NCI-H526 treated with DMSO at 0.1 percent for 48 hours (cell line): ENCODE data around the gene MTA1.

Source experiments
- DNase-seq: peaks from one replicate; lab custom pipeline; 2025; lab: John Stamatoyannopoulos, UW

MTA1 gene

DNA sequence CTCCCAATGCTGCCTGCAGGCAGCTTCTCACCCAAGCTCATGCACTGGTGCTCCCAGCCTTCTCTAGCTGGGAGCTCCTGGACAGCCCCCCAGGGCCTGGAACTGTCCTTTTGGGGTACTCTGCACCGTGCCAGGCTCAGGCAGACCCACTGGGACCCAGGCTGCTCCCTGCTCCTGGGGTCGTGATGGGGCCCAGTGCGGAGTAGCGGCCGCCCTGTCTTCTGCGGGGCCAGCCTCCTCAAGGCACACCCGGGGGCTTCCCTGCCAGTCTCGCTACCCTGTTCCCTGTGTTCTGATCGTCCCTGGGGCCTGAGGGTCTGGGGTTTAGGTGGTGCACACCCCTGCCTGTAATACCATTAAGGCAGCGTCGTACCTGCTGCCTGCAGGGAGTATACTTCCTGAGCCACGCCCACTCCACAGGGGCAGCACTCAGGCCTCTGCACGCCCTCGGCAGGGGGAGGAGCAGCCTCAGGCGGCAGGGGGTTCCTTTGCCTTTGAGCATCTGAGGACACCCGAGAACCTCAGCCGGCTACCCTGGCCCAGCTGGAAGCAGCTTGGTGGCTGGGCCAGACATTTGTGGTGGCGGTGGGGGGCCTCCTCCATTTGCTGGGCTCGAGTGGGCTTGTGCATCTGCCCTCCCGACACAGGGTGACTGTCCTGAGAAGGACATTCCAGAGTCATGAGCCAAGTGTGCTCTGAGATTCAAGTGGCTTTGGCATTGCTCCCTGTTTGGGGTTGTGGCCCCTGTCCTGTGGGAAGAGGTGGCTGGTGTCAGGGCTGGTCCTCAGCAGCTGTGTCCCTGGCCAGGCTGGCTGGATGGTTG is 45.8 kb downstream of the MTA1 start:
- no peak for DNase-seq

DNA sequence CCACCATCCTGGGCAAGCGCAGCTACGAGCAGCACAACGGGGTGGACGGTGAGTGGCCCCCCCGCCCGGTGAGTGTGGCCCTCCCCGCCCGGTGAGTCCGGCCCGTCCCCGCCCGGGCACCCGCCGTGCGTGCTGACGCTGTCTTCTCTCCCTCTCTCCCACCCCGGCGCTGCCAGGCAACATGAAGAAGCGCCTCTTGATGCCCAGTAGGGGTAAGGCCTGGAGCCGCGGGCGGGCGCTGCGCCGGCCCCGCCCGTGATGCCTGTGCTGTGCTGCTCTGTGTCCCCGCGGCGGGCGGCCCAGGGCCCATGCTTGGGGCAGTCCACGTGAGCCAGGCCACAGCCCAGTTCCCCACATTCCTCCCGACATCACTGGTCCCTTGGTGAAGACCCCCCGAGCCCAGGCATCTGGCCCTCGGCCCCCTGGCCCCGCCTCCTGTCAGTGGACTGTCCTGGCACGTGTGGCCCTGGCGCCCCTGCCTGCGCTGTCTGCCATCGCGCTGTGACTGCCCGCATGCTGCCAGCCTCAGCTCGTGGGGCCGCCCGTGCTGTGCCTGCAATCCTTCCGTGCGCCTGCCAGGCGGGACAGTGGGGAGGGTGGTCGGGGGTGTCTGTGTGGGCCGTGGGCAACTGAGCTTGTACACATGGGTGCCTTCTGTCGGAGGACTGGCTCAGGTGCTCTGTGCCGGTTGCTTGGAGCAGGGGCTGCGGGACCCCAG is 47.1 kb downstream of the MTA1 start:
- no peak for DNase-seq

DNA sequence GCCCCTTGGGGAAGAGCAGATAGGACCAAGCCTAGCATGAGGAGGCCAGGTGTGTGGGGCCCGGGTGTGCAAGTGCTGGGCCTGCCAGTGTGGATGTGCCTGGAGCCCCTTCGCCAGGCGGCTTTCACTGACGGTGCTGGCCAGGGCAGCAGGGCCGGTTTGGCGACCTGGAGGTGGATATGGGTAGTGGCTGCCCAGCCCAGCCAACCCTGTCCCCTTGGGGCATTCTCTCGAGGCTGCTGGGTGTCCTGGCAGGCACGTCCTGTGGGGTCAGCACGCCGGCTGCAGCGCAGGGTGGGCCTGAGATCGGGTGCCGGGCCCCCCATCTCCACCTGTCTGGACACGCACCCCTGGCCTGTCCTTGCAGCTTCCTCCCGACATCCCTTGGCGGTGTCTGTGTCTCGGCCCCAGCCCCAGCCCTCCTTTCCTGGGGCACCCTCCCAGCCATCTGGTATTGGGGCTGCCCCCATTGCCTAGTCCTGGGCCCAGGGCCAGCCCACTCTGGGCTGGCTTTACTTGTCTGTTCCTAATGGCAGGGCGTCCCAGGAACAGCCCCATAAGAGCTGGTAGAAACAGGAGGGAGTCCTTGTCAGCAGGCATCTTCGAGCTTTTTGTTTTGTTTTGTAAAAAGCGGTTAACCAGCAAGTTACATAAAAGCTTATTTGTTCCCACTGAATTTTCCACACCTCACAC is 47.8 kb downstream of the MTA1 start:
- no peak for DNase-seq

DNA sequence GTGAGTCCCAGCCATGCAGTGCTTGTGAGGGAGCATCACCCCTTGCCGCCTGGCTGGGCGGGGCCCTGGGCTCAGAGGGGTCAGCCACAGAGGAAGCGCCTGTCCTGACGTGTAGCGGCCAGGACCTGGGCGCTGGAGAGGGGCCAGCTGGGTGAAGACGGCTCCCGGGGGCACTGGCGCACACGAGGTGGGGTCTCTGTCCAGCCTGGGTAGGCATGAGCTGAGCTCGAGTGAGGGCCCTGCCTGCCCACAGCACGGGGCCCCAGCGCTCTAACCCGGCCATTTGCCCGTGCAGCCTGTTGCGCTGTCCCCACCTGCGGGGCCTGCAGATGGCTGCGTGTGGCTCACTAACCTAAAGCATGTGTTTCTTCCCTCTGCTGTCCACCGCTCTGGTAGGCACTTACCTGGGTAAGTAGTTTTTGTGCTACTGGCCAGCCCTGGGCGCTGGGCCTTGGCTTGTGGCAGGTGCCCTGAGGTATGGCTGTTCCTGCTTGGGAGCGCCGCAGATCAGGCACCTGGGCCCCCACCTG is 48.4 kb downstream of the MTA1 start:
- DNase-seq, result no peak

DNA sequence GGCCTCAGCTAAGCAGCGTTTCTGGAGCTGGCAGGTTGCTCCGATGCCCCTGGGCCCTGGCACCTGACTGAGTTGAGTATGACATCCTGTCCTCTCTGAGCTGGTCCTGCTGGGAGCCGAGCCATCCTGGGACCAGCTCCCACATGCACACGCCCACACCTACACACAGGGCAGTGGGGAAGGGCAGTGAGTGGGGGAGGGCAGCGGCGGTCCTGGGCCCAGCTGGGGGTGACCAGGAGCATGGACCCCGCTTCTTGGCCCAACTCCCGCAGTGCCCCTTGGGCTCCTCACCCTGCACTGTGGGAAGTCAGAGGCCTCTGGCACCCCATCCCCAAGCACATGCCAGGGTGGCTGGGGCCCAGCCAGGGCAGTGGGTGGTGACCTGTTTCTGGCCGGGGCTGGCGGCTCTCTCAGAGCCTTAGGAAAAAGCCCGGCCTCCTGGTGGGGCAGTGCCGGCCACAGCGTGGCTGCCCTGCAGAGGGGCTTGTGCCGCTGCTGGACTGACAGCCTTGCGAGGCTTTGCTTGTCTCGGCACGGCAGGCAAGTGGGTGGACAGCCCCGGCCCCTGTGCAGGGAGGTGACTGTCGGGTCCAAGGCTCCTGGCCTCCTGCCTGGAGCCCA is 49.1 kb downstream of the MTA1 start:
- DNase-seq, result no peak

DNA sequence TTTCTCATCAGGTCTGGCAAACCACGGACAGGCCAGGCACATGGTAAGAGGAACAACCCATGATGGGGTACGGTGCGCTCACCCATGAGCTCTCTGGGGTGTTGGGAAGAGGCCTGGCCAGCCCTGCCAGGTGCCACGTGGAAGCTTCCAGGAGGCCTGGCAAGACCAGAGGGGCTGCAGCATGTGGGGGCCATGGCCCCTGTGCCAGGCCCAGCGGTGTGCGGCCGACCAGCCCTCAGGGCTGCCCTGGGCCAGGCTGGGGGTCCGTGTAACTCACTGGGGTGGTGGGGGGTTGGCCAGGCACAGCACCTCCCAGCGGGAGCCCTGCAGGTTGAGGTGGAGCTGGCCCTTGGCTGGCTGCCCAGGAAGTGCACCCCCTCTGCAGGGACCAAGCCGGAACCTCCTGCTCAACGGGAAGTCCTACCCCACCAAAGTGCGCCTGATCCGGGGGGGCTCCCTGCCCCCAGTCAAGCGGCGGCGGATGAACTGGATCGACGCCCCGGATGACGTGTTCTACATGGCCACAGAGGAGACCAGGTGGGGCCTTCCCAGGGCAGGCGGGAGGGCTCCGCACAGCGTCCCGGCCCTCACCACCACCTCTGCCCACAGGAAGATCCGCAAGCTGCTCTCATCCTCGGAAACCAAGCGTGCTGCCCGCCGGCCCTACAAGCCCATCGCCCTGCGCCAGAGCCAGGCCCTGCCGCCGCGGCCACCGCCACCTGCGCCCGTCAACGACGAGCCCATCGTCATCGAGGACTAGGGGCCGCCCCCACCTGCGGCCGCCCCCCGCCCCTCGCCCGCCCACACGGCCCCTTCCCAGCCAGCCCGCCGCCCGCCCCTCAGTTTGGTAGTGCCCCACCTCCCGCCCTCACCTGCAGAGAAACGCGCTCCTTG is 50.1 kb downstream of the MTA1 start:
- no peak for DNase-seq

DNA sequence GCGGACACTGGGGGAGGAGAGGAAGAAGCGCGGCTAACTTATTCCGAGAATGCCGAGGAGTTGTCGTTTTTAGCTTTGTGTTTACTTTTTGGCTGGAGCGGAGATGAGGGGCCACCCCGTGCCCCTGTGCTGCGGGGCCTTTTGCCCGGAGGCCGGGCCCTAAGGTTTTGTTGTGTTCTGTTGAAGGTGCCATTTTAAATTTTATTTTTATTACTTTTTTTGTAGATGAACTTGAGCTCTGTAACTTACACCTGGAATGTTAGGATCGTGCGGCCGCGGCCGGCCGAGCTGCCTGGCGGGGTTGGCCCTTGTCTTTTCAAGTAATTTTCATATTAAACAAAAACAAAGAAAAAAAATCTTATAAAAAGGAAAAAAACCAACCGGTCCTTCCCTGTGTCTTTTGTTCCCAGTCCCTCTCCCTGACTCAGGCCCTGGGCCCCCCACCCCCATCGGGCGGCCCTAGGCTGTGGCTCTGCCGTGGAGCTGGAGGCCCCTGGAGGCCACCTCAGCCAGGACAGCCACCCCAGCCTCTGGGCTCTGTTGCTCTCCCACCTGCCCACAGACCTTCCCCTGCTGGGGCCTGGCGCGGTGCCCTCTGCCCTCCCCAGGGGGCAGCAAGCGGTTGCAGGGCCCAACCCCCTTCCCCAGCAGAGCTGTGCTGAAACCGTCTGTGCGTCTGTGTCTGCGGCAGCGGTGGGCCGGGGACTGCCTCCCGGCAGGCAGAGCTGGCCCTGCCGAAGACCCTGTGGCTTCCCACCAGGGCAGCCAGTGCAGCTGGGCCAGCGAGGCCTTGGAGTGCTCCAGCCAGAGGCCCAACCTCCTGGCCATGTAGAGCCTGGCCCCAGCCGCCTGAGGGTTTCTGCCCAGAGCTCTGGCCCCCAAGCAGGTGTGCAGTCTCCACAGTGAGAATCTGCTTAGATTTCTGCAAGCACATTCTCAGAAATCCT is 51.0 kb downstream of the MTA1 start:
- no peak for DNase-seq

DNA sequence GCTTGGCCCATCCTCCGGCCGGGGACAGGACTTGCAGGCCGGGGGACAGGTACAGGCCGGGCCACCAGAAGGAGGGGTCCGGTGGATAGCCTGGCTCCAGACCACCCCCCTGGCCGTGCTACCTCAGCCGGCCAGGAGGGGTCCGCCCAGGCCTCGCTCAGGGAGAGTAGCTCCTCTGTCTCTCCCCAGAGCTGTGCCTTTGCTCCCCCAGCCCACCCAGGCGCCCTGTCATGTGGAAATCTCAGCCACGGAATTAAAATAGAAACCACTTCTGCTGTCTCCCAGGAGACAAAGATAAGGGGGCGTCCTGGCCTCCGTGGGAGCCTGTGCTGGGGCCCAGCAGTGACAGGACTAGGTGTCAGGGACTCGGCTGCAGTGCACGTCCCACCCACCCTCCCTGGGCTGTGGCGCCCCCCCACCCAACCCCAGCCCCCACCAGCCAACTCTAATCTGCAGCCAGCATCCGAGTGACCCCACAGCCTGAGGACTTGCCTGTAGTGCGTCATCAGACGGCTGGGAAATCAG is 51.7 kb downstream of the MTA1 start:
- no peak for DNase-seq

DNA sequence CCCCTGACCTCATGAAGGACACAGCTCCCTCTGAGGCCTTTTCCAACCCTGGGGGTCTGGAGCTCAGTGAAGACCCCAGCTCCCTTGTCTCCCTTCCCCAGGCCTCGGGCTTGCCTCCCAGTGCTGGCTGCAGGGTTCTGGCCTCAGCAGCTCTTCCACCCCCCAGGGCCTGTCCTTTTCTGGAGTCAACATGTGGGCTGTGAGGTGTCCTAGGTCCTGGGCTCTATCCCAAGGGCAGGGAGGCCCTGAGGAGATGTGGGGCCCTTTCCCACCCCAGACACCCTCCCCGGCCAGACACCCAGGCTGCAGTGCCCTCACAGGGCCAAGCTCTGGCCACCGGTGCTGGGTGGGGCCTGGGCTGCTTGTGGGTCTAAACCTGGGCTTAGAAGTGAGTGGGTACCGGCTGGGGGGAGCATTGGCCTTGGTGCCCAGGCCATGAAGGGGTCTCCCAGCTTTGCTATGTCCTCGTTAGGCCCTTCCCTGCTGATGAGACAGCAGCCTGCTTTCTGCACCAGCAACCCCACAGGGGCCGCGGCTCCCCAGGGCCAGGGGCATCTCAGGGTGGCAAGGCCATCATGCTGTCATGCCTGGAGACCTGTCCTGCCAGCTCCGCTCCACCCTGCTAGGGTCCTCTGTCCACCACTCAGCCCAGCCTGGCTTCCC is 52.3 kb downstream of the MTA1 start:
- no peak for DNase-seq

DNA sequence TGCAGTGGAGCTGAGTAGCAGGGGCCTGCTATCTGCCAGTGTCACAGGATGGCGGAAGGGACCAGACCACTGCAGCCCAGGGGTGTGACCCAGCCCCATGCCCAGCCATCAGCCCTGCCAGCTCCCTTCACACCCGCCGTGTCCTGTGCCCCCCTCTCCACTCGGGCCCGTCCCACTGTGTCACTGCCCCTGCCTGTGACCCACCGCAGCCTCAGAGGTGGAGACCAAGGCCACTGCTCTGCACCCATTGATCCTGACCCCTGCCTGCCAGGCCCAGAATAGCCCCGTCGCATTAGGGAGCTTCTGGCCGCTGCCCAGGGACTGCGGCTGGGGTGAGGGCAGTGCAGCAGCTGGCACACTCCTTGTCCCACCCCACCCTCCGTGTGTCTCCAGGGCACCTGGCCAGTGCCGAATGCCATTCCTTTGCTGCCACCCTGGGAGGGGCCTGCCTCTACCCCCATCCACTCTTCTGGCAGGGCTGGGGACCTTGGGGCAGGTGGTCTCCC is 52.9 kb downstream of the MTA1 start:
- DNase-seq, result no peak

DNA sequence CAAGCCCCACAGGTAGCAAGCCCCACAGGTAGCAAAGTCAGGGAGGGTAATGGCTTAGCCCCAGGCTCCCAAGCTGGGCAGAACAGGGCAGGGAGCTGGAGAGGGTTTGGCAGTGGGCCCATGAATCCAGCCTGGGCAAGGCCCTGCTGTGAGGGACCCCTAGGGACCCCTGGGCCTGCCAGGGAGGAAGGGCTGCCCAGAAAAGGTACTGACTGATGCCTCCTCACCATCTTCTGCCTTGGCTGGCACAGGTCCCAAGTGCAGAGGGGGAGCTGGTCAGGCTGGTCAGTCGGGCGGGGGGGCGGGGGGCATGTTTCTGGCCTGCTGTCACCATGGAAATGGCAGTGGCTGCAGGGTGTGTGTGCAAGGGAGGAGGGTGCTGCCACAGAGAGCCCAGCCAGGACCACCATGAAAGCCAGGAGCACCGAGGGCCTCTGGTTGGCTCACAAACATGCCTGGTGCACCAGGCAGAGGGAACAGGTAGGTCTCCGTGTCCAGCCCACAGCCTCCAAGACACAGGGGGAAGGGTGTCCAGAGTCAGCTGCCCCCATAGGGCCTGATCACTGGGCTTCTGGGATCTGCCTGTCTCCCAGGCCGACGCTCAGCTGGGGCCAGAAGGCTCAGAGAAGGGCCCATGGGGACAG is 53.5 kb downstream of the MTA1 start:
- DNase-seq, result no peak

DNA sequence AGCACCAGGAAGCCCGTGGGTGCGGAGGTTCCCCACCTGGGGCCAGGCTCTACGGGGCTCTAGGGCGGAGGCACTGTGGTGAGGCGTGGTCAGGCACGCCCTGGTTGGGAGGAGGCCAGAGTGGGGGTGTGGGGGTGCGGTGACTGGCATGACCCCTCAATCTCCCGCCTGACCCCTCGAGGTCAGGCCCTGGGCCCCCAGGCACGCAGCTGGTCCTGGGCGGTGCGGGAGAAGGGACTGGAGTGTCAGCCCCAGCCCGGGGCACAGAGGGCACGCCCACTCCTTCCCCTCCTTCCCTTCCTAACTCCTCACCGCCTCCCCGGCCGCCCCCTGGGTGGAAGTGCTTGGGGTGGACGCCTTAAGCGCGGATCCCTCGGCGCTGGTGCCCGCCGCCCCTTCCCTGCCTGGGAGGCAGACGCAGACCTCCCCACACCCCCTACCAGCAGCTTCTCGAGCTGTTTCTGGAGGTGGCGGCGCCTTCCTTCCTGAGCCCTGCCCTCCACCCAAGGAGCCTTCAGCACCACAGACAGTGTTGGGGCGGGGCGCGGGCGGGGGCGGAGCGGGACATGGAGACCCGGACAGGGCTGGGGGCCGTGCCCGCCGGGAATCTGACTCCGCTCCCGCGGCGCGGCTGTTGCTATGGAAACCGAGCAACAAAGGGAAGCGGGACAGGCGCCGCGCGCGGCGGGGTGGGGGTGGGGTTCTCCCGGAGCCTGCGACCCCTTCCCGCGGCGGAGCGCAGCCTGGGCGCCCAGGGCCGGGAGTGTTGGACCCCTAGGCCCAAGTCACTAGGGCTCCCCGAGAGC is 54.3 kb downstream of the MTA1 start:
- DNase-seq, result peak; percentile 34

DNA sequence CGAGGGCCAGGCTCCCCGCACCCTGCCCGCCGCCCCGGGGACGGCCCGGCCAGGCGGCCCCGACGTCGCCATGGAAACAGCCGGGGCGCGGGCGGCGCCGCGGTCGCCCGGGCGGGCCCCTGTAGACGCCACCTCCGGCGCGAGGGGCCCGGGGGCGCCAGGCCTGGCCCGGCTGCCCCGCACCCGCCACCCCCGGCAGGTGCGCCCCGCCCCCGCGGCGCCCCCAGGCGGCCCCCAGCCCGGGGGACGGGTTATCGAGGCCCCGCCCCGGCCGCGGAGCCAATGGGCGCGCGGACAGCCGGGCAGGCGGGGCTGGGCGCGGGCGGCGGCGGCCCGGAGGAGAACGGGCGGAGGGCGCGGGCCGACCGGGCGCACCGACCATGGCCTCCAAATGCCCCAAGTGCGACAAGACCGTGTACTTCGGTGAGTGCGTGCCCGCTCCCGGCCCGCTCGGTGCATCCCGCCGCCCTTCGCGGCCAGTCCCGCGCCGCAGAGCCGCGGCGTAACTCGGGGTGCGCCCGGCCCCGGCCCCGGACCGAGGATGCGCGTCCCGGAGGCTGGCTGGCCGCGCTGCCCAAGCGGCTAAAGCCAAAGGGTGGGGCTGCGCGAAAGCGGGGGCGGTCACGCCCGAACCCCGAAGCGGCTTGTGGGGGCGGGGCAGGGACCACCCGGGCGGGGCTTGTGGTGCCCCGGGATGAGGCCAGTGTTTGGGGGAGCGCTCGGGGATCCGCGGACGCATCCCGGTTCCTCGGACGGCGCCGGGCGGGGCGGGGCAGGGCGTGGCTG is 55.0 kb downstream of the MTA1 start, which contains the start of gene CRIP2:
TSS of gene CRIP2 (plus strand) at position 339 of the 786 bp plus-strand sequence. CDS start at position 381, 42 bp downstream.
- DNase-seq, result no peak

DNA sequence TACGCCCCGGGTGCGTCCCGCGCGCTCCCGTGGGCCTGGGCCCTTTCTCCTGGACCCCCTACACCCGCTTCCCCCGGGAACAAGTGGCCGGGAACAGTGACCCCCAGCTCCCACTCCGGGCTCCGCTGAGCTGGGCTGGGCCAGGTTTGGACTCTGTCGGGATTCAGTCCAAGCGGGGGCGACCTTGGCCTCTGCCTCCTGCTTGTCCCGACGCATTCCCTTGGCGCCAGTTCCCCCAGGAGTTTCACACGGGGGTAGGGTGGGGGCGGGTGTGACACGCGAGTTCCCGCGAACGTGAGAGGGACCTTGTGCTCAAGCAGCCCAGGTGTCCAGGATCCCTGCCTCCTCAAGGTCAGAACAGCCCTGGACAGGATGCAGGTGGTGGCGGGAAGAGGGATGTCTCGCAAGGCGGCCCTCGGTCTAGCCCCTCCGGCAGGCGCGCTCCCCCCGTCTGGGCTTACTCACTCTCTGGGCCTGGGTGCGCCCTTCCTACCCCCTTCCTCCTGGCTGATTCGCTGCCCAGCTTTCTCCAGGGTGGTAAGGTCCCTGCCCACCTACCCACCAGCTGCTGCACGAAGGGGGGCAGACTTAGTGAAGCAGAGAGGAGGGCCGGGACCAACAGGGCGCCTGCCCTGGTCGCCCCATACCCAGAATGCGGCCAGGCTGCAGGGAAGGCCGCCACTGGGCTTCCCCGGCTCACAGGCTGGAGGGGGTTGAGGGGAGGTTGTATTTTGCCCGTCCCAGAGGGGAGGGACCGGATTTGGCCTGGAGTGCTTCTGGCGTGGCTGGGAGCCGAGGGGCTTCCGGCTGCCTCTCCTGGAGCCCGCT is 55.9 kb downstream of the MTA1 start:
- DNase-seq, result no peak

DNA sequence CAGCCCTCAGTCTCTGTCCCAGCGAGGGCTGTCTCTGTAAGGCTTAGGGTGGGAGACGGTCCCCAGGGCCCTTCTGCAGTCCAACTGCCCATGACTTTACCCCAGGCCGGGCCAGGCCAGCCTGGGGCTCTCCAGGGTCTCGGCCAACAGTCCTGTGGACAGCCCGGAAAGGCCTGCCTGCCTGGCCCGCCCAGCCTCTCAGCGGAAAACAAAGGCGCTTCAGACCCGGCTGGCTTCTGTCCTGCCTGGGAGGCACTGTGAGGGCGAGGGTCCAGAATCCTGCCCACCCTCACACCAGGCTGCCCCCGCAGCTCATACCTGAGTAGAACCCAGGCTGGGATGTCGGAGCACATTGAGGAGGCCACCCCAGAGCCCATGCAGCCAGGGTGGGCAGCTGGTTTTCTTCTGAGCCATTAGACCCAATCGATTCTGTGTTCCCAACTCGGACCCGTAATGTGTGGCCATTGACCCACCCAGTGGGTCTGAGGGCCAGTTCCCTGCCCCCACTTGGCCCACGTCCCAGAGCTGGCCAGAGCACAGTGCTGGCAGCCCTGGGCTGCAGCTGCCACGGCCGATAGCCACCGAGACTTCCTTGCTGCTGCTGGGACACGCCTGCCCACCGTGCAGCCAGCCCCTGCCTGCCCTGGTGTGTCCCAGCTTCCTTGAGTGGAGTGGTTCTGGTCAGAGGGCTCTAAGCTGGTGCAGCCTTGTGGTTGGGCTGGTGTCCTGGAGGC is 56.6 kb downstream of the MTA1 start:
- DNase-seq, result no peak
